HepG2 (cell line): Measurements from ENCODE around the gene PIGO. TPM values are rescaled to one million over a fixed set of nuclear protein-coding genes. Genes with fewer than 3 reads are reported as not detected.

Experiments
- ARNT ChIP-seq: fragments of 450-650 bp; IDR thresholded peaks from 2 replicates; pipeline ENCODE4 v1.6.1; 2017
- ATF6 ChIP-seq: sonication (generic); formaldehyde crosslinking; conservative IDR thresholded peaks from 2 replicates; pipeline ENCODE4 v1.4.0; 2020; ENCODE audit warnings: missing genetic modification reagents
- CREBL2 ChIP-seq: sonication (generic); formaldehyde crosslinking; IDR thresholded peaks from 2 replicates; pipeline ENCODE4 v1.8.1; 2023; ENCODE audit warnings: missing genetic modification reagents, mild to moderate bottlenecking, borderline replicate concordance
- ELF3 ChIP-seq: IDR thresholded peaks from 2 replicates; pipeline ENCODE4 v1.6.1; 2016; ENCODE audit warnings: missing genetic modification reagents, missing compliant biosample characterization
- FOXM1 ChIP-seq: sonication (generic); formaldehyde crosslinking; IDR thresholded peaks from 2 replicates; pipeline ENCODE4 v1.5.0; 2020; ENCODE audit warnings: missing genetic modification reagents
- HES4 ChIP-seq: sonication (generic); formaldehyde crosslinking; IDR thresholded peaks from 2 replicates; pipeline ENCODE4 v1.9.0; 2021; ENCODE audit warnings: mild to moderate bottlenecking, missing genetic modification reagents, borderline replicate concordance
- MEIS2 ChIP-seq: sonication (generic); formaldehyde crosslinking; IDR thresholded peaks from 2 replicates; pipeline ENCODE4 v1.9.0; 2021; ENCODE audit warnings: mild to moderate bottlenecking, missing genetic modification reagents
- NCOA1 ChIP-seq: sonication (generic); formaldehyde crosslinking; IDR thresholded peaks from 2 replicates; pipeline ENCODE4 v1.9.0; 2021; ENCODE audit warnings: missing genetic modification reagents
- PCBP1 ChIP-seq: fragments of 200-400 bp; formaldehyde crosslinking; IDR thresholded peaks from 2 replicates; pipeline ENCODE4 v1.6.1; 2017; ENCODE audit warnings: mild to moderate bottlenecking, low read depth, low read length, borderline replicate concordance
- RARG ChIP-seq: sonication (generic); formaldehyde crosslinking; IDR thresholded peaks from 2 replicates; pipeline ENCODE4 v1.4.0; 2020; ENCODE audit warnings: low read depth, mild to moderate bottlenecking, missing genetic modification reagents
- SALL1 ChIP-seq: sonication (generic); formaldehyde crosslinking; IDR thresholded peaks from 2 replicates; pipeline ENCODE4 v1.8.0; 2022; ENCODE audit warnings: mild to moderate bottlenecking, missing genetic modification reagents
- SAP130 ChIP-seq: IDR thresholded peaks from 2 replicates; pipeline ENCODE4 v1.6.1; 2016; ENCODE audit warnings: low read depth
- SNAPC4 ChIP-seq: sonication (generic); formaldehyde crosslinking; IDR thresholded peaks from 2 replicates; pipeline ENCODE4 v1.4.0; 2020; ENCODE audit warnings: mild to moderate bottlenecking, missing genetic modification reagents
- TBP ChIP-seq: sonication (generic); formaldehyde crosslinking; IDR thresholded peaks from 2 replicates; pipeline ENCODE4 v1.5.0; 2020; ENCODE audit warnings: missing genetic modification reagents
- ZFAT ChIP-seq: sonication (generic); formaldehyde crosslinking; conservative IDR thresholded peaks from 2 replicates; pipeline ENCODE4 v1.8.1; 2023; ENCODE audit warnings: missing genetic modification reagents, inconsistent platforms
- ZFX ChIP-seq: sonication (generic); formaldehyde crosslinking; IDR thresholded peaks from 2 replicates; pipeline ENCODE4 v1.4.0; 2020; ENCODE audit warnings: mild to moderate bottlenecking, low read depth, missing genetic modification reagents, moderate library complexity
- ZNF253 ChIP-seq: sonication (generic); formaldehyde crosslinking; IDR thresholded peaks from 2 replicates; pipeline ENCODE4 v1.8.0; 2022; ENCODE audit warnings: mild to moderate bottlenecking, missing genetic modification reagents, borderline replicate concordance
- ZNF354B ChIP-seq: sonication (generic); formaldehyde crosslinking; IDR thresholded peaks from 2 replicates; pipeline ENCODE4 v1.8.0; 2022; ENCODE audit warnings: mild to moderate bottlenecking, missing genetic modification reagents
- ZNF484 ChIP-seq: sonication (generic); formaldehyde crosslinking; IDR thresholded peaks from 2 replicates; pipeline ENCODE4 v1.5.1; 2020; ENCODE audit warnings: mild to moderate bottlenecking, low read depth, missing genetic modification reagents, borderline replicate concordance
- ZNF501 ChIP-seq: sonication (generic); formaldehyde crosslinking; IDR thresholded peaks from 2 replicates; pipeline ENCODE4 v1.5.1; 2020; ENCODE audit warnings: mild to moderate bottlenecking, moderate library complexity, missing genetic modification reagents
- ZNF530 ChIP-seq: sonication (generic); formaldehyde crosslinking; IDR thresholded peaks from 2 replicates; pipeline ENCODE4 v1.5.0; 2020; ENCODE audit warnings: low read depth, mild to moderate bottlenecking, missing genetic modification reagents
- ZNF549 ChIP-seq: sonication (generic); formaldehyde crosslinking; IDR thresholded peaks from 2 replicates; pipeline ENCODE4 v1.5.0; 2020; ENCODE audit warnings: missing genetic modification reagents
- ZNF572 ChIP-seq: sonication (generic); formaldehyde crosslinking; IDR thresholded peaks from 2 replicates; pipeline ENCODE4 v1.5.1; 2020; ENCODE audit warnings: mild to moderate bottlenecking, missing genetic modification reagents
- ZSCAN22 ChIP-seq: sonication (generic); formaldehyde crosslinking; IDR thresholded peaks from 2 replicates; pipeline ENCODE4 v1.4.0; 2020; ENCODE audit warnings: mild to moderate bottlenecking, missing genetic modification reagents
- polyA plus RNA-seq, 8 experiments: library from polyadenylated mRNA; depleted of rRNA in 3 of 8; stranded (reverse) in 7 of 8; unstranded in 1 of 8; fragments of >200 nt; fragmentation: Illumina TruSeq in 4 of 8; extraction: Trizol in 4 of 8; gene quantifications; 2 replicates each; pipeline versions ENCODE4 v1.2.1 to v1.2.3, GENCODE V29; 2011 to 2016; ENCODE audit warnings: low read depth in 4 of 8, missing spikeins in 1 of 8, mixed read lengths in 1 of 8; ENCODE audit not compliant: insufficient read depth in 1 of 8
- total RNA-seq, 5 experiments: library from RNA; depleted of rRNA; stranded (reverse); fragments of >200 nt; fragmentation: Illumina TruSeq; extraction: Trizol; gene quantifications; 2 replicates each; pipeline ENCODE4 v1.2.3, GENCODE V29; 2016; ENCODE audit warnings: low read depth in 1 of 5

The PIGO gene
- total and polyA plus RNA-seq, 2 of the 13 experiments (the other 11 are each of a cell fraction or from before 2014, with no cell fraction given): 20.5 to 26.2 TPM

- TF ChIP-seq ZFX (CRISPR knock-in tag) (peak; percentile 88), MEIS2 (CRISPR knock-in tag) (no peak), HES4 (peak; percentile 43; the same call in 1 of the 2 replicates), PCBP1 (no peak), ZSCAN22 (no peak), SAP130 (CRISPR knock-in tag) (peak; percentile 95), TBP (CRISPR knock-in tag) (no peak), ARNT (no peak), ZNF354B (CRISPR knock-in tag) (0 out of 2 replicates have a peak, but pooled peaks have one; percentile 24), ZNF501 (peak; percentile 88; the same call in 1 of the 2 replicates), ZNF484 (CRISPR knock-in tag) (no peak), RARG (CRISPR knock-in tag) (no peak), ZFAT (CRISPR knock-in tag) (no peak), ELF3 (peak; percentile 74), ZNF572 (CRISPR knock-in tag) (peak; percentile 62; the same call in 1 of the 2 replicates), CREBL2 (CRISPR knock-in tag) (no peak), NCOA1 (CRISPR knock-in tag) (no peak), SNAPC4 (CRISPR knock-in tag) (no peak; the same call in 1 of the 2 replicates), ATF6 (CRISPR knock-in tag) (no peak; the same call in 1 of the 2 replicates), ZNF253 (CRISPR knock-in tag) (peak; percentile 48; the same call in 1 of the 2 replicates), FOXM1 (CRISPR knock-in tag) (no peak), ZNF530 (CRISPR knock-in tag) (no peak), SALL1 (CRISPR knock-in tag) (peak; percentile 71; the same call in 1 of the 2 replicates), ZNF549 (CRISPR knock-in tag) (no peak; the same call in 1 of the 2 replicates)
Observed at GRCh38 chr9:35079426-35080341, 16.7 kb downstream of the PIGO start, which contains the start of gene FANCG (continued).
